NCI-H2081 (cell line): ENCODE measurements around the gene ST8SIA5.

Source experiments
- DNase-seq, 2 experiments: peaks; one replicate each; lab custom pipeline; 2025; lab: John Stamatoyannopoulos, UW

ST8SIA5 gene

GRCh38 chr18:46672062-46672970 is 84.5 kb downstream of the ST8SIA5 start:
- no peak for DNase-seq

DNA sequence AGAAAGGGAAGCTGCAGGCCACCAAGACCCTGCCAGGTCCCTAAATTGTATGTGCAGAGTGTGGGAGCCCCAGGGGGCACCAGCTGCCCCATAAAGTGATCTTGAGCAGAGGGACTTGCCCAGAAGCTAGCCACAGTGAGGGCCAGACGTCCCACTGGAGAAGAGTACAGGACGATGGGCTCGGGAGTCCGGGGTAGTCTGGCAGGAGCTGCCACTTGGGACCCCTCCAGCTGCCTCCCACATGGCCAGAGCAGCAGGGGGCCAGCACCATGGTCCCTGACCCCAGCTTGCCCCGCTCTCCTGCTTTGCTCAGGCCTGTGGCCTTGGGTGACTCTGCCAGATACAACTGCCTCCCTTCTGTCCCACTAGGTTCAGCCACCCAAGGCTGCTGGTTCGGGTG is 88.2 kb downstream of the ST8SIA5 start:
- no peak for DNase-seq

DNA sequence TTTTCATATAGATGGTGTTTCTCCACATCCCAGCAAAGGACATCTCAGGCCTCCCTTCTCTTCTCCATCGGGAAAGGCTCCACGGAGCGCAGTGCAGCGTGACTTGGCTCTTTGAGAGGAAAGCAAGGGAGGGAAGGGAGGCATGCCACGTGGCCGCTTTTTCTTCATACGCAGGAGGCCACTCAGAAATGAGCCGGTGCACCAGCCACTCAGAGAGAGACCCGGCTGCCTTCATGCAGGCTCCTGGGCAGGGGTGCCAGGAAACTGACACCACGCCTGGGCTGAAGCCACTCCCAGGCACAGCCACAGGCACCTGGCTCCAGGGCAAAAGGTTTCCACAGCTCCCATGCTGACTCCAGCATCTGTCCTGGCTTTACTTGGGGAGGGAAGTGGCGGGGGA is 88.7 kb downstream of the ST8SIA5 start:
- peak in 1 of 2 experiments; percentile 8 for DNase-seq

DNA sequence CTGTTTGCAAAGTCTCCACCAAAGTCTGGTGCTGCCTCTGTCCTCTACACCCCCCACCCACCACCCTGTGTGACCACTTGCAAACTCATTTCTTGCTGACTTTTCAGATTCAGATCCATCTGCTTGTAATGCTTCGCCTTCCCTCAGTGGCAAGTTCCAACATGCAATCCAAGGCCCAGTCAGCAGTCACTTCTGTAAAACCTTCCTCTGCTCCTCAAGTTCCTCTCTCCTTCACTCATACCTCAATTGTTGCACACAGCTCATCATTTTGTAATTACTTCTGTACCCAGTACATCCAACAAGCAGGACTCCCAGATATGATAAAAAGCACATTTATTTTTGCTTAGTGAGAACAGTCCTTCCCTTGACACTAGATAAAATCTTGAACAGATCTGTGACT is 93.3 kb downstream of the ST8SIA5 start:
- no peak for DNase-seq

GRCh38 chr18:46660957-46661749 is 95.7 kb downstream of the ST8SIA5 start:
- DNase-seq: peak in 1 of 2 experiments; percentile 34

GRCh38 chr18:46659484-46659883 is 97.4 kb downstream of the ST8SIA5 start:
- no peak for DNase-seq

GRCh38 chr18:46657115-46657955 is 99.5 kb downstream of the ST8SIA5 start, which contains the start of gene LOXHD1:
Gene LOXHD1, minus strand, starts transcription at chr18:46657220. Its CDS starts 187 bp downstream, at chr18:46657033.
- no peak for DNase-seq

DNA sequence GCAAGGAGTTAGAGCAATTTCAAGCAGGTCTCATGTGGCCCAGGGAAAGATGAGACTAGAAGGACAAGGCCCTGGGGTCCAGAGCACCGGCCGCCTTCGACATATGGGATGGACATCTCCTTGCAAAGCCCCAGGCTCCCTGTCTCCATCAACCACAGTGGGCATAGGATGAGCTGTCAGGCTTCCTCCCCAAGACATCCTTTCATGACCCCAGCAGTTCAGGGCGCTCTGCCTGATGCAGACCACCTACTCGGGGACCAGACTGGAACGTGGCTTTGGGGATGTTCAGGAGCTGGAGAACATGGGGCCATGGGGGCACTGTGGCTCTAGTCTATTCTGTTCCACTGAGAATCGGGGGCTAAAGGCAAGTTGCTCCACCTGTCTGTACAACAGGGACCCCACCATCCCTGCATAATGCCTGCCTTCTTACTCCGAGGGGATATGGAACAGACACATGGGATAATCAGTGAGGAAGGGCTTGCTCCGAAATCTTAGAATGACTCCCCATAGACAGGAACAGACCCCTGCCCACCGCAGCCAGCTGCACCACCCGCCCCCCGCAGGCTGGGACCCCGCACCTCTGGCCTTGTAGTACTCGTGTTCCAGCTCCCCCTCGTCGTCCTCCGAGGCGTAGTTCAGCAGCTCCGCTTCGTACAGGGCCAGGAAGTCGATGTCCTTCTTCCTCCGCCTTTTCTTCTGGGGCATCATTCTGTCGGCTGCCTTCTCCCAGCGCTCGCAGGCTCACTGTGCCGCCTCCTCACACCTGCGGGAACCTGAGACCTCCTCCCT is 100.3 kb downstream of the ST8SIA5 start:
- DNase-seq: no peak

DNA sequence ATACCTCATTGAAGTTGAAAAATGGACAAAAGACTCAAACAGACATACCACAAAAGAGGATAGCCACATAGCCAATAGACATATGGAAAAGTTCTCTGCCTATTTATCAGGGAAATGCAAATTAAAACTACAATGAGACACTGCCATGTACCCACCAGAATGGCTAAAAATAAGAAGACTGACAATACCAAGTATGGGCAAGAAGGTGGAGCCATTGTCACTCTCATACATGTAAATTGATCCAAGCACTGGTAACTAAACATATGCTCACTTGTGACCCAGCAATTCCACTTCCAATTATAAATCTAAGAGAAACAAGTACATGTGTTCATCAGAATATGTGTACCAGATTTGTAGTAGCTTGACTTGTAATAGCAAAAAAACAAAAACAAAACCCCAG is 104.5 kb downstream of the ST8SIA5 start:
- DNase-seq: no peak

GRCh38 chr18:46650681-46651080 is 106.2 kb downstream of the ST8SIA5 start:
- DNase-seq: no peak

- no peak for DNase-seq
Measured at GRCh38 chr18:46649071-46649862, 107.6 kb downstream of the ST8SIA5 start.

- DNase-seq: no peak
Measured at GRCh38 chr18:46646468-46646867, 110.4 kb downstream of the ST8SIA5 start.

GRCh38 chr18:46642561-46642960 is 114.3 kb downstream of the ST8SIA5 start:
- DNase-seq: no peak

- no peak for DNase-seq
Measured at GRCh38 chr18:46641917-46642316, 114.9 kb downstream of the ST8SIA5 start.

GRCh38 chr18:46639386-46639785 is 117.5 kb downstream of the ST8SIA5 start:
- DNase-seq: no peak

DNA sequence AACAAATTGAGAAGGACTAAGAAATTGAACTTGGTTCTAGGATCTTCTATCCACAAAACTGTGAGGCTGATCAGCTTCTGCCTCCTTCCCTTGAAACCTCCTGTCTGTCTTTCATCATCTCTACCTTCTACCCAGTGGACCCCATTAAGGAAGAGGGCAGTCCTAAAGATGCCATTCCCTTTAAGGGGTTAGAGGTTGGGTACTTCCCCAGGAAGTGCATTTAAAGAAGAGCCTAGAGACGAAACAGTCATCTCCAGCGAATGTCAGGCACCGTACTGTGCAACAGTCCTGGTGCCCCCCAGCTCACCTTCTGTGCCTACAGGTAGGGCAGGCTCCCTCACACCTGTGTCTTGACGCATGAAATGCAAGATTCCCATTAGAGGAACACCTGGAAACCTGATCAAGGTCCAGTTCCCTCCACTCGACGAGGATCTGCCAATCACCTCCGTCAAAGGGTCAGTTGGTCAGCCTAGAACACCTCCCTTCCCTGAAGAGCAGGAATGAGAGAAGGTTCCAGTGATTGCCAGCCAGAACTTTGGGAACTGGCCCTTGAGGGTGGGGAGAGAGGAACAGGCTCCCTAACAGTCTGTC is 120.7 kb downstream of the ST8SIA5 start:
- DNase-seq: no peak

DNA sequence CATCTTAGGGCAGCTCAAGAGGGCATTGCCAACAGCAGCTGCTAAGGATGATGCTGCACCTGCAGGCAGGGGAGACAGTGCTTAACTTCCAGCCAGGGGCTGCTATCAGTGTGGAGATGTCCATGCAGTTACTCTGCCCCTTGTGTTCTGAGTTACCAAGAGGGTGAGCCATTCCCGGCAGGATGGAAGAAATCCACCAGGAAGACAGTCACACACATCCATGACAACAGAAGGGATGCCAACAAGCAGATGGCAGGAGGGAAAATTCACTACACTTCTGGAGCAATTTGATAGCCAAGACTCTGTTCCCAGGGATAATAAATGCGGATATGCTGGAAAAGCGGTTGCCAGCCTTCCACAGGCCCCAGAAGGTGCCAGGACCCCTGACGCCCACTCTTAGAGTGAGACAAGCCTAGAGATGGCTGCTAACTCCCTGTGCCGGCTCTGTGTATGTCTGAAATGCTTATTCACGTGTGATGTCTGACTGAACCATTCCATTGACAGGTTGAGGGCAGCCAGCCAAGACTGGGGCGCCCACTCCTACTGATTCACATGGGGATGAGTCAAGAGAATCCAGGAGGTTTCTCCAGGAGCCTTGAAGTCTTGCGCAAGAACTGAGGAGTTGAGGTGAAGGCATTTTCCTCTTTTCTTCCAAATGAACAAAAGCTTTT is 124.3 kb downstream of the ST8SIA5 start:
- no peak for DNase-seq

DNA sequence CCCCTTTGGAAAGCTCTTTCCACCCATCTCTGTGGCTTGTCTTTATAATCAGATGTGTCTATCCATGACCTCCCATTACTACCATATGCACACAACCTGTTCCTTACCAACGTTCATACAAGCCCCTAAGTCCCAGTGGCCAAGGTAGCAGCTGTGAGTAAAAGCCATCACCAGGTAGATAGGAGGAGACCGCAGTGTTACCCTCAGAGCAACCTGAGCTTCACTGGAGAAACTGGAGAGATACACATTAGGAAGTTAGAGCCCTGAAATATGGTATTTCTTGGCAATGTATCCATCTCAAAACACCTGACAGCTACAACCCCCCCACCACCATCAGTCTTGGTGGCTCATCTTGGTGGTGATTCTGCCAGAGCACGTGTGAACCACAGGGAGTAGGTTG is 125.9 kb downstream of the ST8SIA5 start:
- no peak for DNase-seq

DNA sequence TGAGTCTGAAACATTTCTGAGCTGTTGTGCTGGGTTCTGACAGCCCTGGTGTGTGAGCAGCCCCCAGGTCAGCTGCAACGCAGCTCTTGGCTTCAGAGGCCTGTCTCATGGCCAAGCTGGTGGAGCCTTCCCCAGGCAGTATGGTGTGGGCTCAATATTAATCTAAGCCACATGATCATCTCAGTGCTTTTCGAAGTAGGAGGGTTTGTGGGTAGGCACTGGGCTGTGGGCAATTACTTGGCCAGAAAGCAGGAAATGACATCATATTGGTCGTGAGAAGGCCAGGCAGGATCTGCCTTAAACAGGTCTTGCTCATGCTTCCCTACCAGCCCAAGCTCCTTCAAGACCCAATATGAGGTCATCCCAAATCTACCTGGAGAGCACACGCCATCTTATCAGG is 126.7 kb downstream of the ST8SIA5 start:
- DNase-seq: no peak
